Fibroblast of lung (primary cell): ENCODE results near the gene EGF. TPM values are rescaled to one million over a fixed set of nuclear protein-coding genes. Genes with fewer than 3 reads are reported as not detected.

Experiments
- DNase-seq, 2 donors: peaks; one replicate each; pipeline versions ENCODE4 v3.0.0 to v3.0.0-alpha.2; 2010; ENCODE audit warnings: low read depth in 2 of 2
- H2AFZ ChIP-seq: 2 replicates; pipeline ENCODE4 v1.5.1; 2012; ENCODE audit warnings: low read length, control low read depth, inconsistent platforms
- H3K27ac ChIP-seq: 2 replicates; pipeline ENCODE4 v1.5.1; 2011; ENCODE audit warnings: low read length, control low read depth; ENCODE audit not compliant: insufficient read depth
- H3K27me3 ChIP-seq: 2 replicates; pipeline ENCODE4 v1.5.1; 2011; ENCODE audit warnings: mild to moderate bottlenecking, low read length; ENCODE audit not compliant: control insufficient read depth, insufficient read depth
- H3K36me3 ChIP-seq: 2 replicates; pipeline ENCODE4 v1.5.1; 2011; ENCODE audit warnings: low read length; ENCODE audit not compliant: control insufficient read depth, insufficient read depth
- H3K4me1 ChIP-seq: 2 replicates; pipeline ENCODE4 v1.5.1; 2011; ENCODE audit warnings: low read length; ENCODE audit not compliant: control insufficient read depth, insufficient read depth; ENCODE audit errors: extremely low read depth
- H3K4me2 ChIP-seq: 2 replicates; pipeline ENCODE4 v1.5.1; 2011; ENCODE audit warnings: low read length, control low read depth; ENCODE audit not compliant: insufficient read depth; ENCODE audit errors: extremely low read depth
- H3K4me3 ChIP-seq, 4 experiments: fragments of 200-600 bp in 1 of 4; sonication (generic) in 1 of 4; replicated peaks in 1 of 4; 2 replicates each; pipeline ENCODE4 v1.5.1; 2011 to 2016; ENCODE audit warnings: low read length in 4 of 4, low read depth in 3 of 4, mild to moderate bottlenecking in 3 of 4, control low read depth in 2 of 4, inconsistent platforms in 1 of 4, mixed read lengths in 1 of 4; ENCODE audit not compliant: insufficient read depth in 1 of 4; ENCODE audit errors: control extremely low read depth in 1 of 4
- H3K79me2 ChIP-seq: 2 replicates; pipeline ENCODE4 v1.5.1; 2012; ENCODE audit warnings: mild to moderate bottlenecking, low read length, inconsistent platforms; ENCODE audit not compliant: control insufficient read depth, insufficient read depth
- H3K9ac ChIP-seq: 2 replicates; pipeline ENCODE4 v1.5.1; 2011; ENCODE audit warnings: mild to moderate bottlenecking, low read length, control low read depth; ENCODE audit not compliant: insufficient read depth
- H3K9me3 ChIP-seq: 2 replicates; pipeline ENCODE4 v1.5.1; 2012; ENCODE audit warnings: low read depth, low read length; ENCODE audit not compliant: control insufficient read depth, insufficient read depth
- H4K20me1 ChIP-seq: 2 replicates; pipeline ENCODE4 v1.5.1; 2011; ENCODE audit warnings: low read length; ENCODE audit not compliant: control insufficient read depth, insufficient read depth; ENCODE audit errors: extremely low read depth
- EZH2 ChIP-seq: IDR thresholded peaks from 2 replicates; pipeline ENCODE4 v1.5.1; 2012; ENCODE audit warnings: low read length, control low read depth, mild to moderate bottlenecking; ENCODE audit errors: missing control alignments
- polyA plus RNA-seq, 2 donors: library from polyadenylated mRNA; depleted of rRNA in 1 of 2; stranded (reverse) in 1 of 2; unstranded in 1 of 2; fragments of >200 nt; gene quantifications; 2 replicates each; pipeline ENCODE4 v1.2.1, GENCODE V29; 2011 to 2012; ENCODE audit warnings: missing spikeins in 1 of 2
- total RNA-seq: library from RNA; depleted of rRNA; stranded (reverse); fragments of >200 nt; gene quantifications from 2 replicates; pipeline ENCODE4 v1.2.1, GENCODE V29; 2014
- TF ChIP-seq, protein P1 (sequence below), 2 donors: IDR thresholded peaks in 1 of 2; conservative IDR thresholded peaks in 1 of 2; 1 replicate in 1 of 2; 2 replicates in 1 of 2; pipeline ENCODE4 v1.5.1; 2011 to 2012; ENCODE audit warnings: low read length in 2 of 2, control low read depth in 1 of 2, inconsistent platforms in 1 of 2, low read depth in 1 of 2, mild to moderate bottlenecking in 1 of 2

Gene EGF
- total and polyA plus RNA-seq, 2 donors (not counting 1 experiment from before 2014, with no cell fraction given): 0.59 to 0.83 TPM

- H3K79me2 ChIP-seq: no peaks in the 10 kb centered on the region
- DNase-seq: no peak
- no peak overlapping the region for H3K27ac ChIP-seq
- TF ChIP-seq EZH2: no peak
- TF ChIP-seq, protein P1, sequence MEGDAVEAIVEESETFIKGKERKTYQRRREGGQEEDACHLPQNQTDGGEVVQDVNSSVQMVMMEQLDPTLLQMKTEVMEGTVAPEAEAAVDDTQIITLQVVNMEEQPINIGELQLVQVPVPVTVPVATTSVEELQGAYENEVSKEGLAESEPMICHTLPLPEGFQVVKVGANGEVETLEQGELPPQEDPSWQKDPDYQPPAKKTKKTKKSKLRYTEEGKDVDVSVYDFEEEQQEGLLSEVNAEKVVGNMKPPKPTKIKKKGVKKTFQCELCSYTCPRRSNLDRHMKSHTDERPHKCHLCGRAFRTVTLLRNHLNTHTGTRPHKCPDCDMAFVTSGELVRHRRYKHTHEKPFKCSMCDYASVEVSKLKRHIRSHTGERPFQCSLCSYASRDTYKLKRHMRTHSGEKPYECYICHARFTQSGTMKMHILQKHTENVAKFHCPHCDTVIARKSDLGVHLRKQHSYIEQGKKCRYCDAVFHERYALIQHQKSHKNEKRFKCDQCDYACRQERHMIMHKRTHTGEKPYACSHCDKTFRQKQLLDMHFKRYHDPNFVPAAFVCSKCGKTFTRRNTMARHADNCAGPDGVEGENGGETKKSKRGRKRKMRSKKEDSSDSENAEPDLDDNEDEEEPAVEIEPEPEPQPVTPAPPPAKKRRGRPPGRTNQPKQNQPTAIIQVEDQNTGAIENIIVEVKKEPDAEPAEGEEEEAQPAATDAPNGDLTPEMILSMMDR (conservative IDR thresholded peaks at IDR 0.05 in 1 of 2, IDR thresholded peaks at IDR 0.05 in 1 of 2; ENCODE audit: low read depth in 1 of 2, low read length in 2 of 2): no peak
- H3K4me3 ChIP-seq: no peak overlapping the region
- H3K27me3 ChIP-seq: no peaks in the 10 kb centered on the region
- H4K20me1 ChIP-seq: no peaks in the 10 kb centered on the region
- H2AFZ ChIP-seq: no peak overlapping the region
- no peak overlapping the region for H3K4me2 ChIP-seq
- no peaks in the 10 kb centered on the region for H3K9me3 ChIP-seq
- H3K4me1 ChIP-seq: no peaks in the 10 kb centered on the region
- no peak overlapping the region for H3K9ac ChIP-seq
- no peaks in the 10 kb centered on the region for H3K36me3 ChIP-seq
These were observed 44.5 kb downstream of the EGF start for GRCh38 chr4:109957227-109957626.

DNA sequence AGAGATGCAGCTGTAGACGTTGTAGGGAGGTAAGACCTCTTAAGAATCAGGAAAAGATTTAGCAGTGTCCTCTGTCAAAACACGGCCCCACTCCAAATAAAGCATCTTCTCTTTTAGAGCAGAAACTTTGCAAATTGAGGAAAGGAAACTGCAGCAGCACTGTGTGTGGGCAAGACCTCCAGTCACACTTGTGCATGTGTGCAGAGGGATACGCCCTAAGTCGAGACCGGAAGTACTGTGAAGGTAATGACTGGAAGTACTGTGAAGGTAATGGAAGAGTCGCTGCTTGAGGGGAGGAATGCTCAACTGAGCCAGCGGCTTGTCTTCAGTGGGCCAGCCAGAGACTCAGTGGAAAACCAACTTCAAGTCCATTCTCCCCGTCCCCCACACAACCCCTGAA, 46.5 kb downstream of the EGF start:
- DNase-seq: no peak
- TF ChIP-seq EZH2: no peak
- TF ChIP-seq, protein P1 (conservative IDR thresholded peaks at IDR 0.05 in 1 of 2, IDR thresholded peaks at IDR 0.05 in 1 of 2; ENCODE audit: low read depth in 1 of 2, low read length in 2 of 2): no peak
- H3K27me3 ChIP-seq: no peaks in the 10 kb centered on the region
- H3K36me3 ChIP-seq: no peaks in the 10 kb centered on the region
- H3K27ac ChIP-seq: no peak overlapping the region
- H3K4me1 ChIP-seq: no peaks in the 10 kb centered on the region
- no peaks in the 10 kb centered on the region for H3K79me2 ChIP-seq
- no peaks in the 10 kb centered on the region for H3K9me3 ChIP-seq
- H4K20me1 ChIP-seq: no peaks in the 10 kb centered on the region
- H2AFZ ChIP-seq: no peak overlapping the region
- no peak overlapping the region for H3K4me2 ChIP-seq
- H3K9ac ChIP-seq: no peak overlapping the region
- H3K4me3 ChIP-seq: no peak overlapping the region

DNA sequence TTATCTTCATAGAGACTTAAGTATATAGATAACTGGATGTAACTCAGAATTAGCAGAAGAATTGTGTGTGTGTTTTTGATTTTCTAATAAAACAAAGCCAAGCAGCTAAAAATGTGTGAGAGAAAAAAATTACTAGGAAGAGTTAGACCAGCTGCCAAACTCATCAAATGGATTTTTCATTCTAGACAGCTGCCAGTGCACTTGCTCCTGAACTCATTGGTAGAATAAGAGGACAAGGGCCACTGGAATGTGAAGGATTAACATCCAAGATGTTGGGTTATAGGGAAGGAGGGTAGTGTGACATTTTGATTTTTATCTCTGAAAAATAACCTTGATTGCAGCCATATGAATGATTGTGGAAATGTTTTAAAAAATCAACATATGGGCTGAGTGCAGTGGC, 49.7 kb downstream of the EGF start:
- H3K9me3 ChIP-seq: no peaks in the 10 kb centered on the region

More for the DNA sequence above, 49.7 kb downstream of the EGF start:
- Histone ChIP-seq H3K79me2 (no peaks in the 10 kb centered on the region), H3K27me3 (no peaks in the 10 kb centered on the region), H2AFZ (no peak overlapping the region), H3K4me1 (no peaks in the 10 kb centered on the region), H3K4me2 (no peak overlapping the region), H3K27ac (no peak overlapping the region), H3K36me3 (no peaks in the 10 kb centered on the region), H3K4me3 (no peak overlapping the region), H3K9ac (no peak overlapping the region), H4K20me1 (no peaks in the 10 kb centered on the region)
- TF ChIP-seq EZH2: no peak
- TF ChIP-seq, protein P1 (conservative IDR thresholded peaks at IDR 0.05 in 1 of 2, IDR thresholded peaks at IDR 0.05 in 1 of 2; ENCODE audit: low read depth in 1 of 2, low read length in 2 of 2): no peak
- no peak for DNase-seq
